CD4-positive, alpha-beta T cell treated with Interleukin-21 for 1 hour (primary cell): Measurements from ENCODE around the gene C21orf91.

Source experiments
- DNase-seq: peaks from one replicate; pipeline ENCODE4 v3.0.0-alpha.2; 2020

C21orf91 gene

DNA sequence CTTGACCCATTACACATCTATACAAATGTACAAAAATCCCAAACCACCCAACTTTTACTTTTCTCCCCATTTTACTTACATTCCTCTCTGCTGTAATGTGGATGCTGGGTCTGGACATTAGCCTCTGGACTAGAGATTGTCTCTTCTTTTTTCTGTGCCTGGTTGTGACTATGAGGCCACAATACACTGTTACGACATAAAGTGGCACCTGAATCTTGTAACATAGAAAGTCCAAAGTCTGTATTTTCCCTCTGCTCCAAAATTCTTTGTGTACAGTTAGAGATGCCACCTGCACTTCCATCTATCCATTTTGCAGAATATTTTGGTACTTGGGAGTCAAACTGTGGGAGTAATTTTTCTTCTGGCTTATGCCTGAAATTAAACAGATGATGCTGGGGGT is 22.7 kb downstream of the C21orf91 start:
- DNase-seq, result no peak

DNA sequence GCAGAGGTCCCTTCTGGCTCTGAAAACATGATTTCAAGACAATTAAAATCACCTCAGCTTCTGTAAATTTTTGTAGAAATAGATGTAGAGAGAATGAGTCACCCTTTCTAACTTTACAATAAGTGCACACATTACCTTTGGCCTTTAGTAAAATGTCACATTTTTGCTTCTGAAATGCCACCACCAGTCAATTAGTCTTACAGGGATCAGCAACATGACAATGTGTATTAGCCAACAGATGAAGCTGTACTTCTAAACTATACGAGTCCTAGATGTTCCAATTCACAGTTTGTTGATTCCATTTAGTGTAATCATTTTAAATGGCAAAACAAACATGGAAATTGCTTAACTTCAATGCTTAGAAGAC is 23.1 kb downstream of the C21orf91 start:
- no peak for DNase-seq

DNA sequence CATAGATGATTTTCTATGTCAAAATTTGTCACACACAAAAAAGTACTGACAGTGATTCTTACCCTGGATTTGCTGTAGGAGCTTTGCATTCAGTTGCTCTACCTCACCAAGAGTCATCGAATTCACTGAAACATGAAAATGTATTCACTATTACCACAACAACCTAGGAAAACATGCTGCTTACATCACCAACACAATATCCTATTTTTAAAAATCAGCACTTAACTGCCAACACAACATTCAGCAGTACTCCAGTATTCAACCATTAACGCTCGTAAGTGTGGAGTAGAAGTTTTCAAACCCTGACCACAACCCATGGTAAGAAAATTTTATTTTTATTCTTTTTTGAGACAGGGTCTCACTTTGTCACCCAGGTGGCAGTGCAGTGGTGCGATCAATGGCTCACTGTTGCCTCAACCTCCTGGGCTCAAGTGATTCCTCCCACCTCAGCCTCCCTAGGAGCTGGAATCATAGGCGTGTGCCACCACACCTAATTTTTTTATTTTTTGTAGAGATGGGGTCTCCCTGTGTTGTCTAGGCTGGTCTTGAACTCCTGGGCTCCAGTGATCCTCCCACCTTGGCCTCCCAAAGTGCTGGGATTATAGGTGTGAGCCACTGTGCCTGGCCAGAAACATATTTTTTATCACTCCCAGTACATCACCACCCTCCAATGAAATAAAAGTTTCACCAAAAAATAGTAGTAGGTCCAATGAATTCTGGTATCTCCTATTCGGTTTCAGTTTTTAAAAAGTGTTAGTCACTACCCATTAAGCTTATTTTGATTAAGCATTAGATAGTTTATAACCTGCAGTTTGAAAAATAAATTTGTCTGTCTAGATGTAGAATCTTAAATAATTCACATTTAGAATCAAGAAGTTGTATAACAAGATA is 23.8 kb downstream of the C21orf91 start:
- peak; percentile 63 for DNase-seq

DNA sequence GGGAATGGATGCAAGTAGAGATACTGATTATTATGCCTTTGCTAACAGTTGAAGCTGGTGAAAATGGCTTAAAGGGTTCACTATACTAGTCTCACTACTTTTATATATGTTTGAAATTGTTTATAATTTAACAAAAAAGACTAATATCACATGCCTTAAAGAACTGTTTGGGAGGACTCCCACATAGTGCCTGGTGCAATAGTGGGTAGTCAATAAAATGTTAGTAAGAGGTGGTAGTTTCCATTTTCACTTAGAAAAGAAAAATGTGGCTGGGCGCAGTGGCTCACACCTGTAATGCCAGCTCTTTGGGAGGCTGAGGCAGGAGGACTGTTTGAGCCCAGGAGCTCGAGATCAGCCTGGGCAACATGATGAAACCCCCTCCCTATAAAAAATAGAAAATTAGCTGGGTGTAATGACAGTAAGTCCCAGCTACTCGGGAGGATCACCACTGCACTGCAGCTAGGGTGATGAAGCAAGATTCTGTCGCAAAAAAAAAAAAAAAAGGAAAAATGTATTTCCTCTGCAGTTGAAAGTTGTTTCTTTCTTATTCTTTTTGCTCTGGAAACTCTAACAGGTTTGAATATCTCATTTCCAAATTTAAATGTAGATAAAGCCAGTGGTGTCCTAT is 24.5 kb downstream of the C21orf91 start:
- peak; percentile 50 for DNase-seq

DNA sequence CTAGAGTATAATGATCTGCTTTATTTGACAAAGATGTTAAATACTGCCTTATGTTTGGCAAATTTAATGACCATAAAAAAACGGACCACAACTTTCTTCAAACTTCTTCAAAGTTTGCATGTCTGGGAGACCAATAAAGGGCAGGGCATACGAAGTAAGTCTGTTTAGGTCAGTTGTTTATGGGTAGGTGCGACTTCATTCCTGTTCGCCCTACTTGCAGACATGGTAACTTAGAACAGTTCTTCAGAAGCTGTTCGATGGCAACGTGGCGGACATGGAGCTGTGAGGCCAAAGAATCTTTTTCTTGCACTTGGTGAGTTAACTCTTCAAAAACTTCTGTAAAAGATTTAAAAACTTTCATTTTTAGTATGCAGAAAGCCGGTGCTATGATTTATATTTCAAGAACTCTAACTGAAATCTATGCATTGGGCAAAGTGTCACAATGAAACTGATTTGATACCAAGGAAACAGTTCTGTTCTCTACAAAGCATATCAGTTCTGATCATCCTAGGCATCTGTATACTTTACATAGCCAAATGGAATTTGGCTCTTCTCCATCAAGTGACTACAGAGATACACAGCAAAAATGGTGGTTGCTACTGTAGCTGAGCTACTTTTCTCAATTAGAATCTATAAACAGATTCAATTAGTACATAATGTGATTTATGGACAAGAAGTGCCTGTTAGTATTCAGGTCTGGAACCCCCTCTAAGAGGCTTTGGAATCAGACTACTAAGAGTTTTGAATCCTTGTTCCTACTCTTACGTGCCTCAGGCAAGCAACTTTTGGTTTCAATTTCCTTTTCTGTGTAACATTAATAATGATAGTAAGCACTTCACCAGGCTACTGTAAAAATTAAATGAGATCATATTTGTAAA is 25.7 kb downstream of the C21orf91 start:
- peak; percentile 67 for DNase-seq

DNA sequence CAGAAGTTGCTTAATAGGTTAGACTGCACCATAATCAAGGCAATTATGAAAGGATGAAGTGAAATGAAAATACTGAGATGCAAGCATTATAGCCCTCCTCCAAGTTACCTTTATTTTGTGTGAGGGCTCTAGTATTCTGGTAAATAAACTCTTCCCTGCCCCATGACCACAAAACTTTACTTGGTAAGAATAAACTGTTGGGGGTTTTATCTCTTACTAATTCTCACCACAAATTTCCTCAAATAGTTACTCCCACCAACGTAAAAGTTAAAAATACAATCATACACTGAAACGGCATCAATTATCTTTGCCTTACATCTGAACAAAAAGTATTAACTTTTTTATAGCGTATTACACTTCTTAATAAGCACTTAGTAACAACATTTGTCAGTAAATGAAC is 29.5 kb downstream of the C21orf91 start:
- peak; percentile 70 for DNase-seq

DNA sequence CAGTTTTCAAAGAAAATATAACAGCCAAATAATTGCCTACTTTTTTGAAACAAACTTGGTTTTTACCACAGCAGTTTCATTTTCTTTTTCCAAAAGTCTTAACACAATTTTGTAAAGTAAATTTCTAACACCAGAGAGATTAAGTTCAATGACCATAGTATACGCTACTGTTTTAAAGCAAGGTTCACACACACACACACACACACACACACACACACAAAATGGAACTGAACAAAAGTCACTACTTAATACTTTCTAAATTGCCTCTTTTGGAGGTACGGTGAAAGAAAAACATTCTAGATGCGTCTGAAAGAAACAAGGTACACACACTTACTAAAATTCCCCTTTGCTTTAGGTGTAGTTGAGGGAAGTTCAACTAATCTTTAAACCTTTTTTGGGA is 30.1 kb downstream of the C21orf91 start:
- peak; percentile 48 for DNase-seq

DNA sequence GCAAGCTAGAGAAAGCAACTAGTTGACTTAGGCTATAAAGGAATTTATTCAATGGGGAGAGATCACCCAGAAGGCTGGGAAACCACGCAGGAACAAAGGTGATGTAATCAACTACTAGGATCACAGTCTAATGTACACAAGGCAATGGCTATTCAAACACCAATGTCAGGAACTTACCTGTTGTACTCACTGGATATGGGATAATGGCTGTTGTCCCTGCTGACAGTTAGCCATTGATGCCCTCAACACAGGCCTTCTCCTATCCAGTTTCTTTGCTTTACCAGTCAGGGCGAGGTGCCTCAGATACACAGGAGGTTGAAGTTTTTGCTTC is 32.3 kb downstream of the C21orf91 start:
- no peak for DNase-seq

DNA sequence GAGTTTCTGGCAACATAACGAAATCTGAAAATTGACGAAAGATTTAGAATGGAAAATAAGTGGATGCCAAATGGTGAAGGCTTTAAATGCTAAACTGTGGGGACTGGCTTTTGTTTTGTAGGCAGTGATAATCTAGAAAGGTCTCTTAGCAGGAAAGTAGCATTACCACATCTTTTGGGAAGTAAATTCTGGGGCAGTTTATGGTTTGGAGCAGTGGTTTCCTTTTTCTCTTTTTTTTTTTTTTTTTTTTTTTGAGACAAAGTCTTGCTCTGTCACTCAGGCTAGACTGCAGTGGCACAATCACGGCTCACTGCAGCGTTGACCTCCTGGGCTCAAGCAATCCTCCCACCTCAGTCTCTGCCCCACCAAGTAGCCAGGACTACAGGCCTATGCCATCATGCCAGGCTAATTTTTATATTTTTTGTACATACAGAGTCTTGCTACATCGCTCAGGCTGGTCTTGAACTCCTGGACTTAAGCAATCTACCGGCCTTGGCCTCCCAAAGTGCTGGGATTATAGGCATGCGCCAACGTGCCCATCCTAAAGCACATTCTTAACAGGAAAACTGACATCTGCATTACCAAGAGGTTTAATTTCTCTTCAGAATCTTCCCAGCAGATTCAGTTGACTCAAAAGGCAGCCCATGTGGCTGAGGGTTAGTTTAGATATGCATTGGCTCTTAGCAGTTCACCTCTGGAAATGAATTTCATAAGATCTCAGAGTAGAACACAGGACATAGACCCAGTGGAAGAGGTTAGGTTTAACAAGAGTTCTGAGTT is 32.9 kb downstream of the C21orf91 start:
- no peak for DNase-seq

DNA sequence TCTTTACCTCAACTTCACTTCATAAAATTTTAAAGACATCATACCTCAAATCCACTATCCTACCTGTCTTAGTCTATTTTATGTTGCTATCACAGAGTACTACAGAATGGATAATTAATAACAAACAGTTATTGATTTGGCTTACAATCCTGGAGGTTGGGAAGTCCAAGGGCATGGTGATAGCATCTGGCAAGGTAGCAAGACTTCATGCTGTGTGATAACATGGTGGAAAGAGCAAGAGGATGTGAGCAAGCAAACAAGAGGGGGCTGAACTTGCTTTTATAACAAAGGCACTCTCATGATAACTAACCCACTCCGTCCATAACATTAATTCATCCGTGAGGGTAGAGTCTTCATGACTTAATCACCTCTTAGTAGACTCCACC is 33.8 kb downstream of the C21orf91 start:
- DNase-seq, result no peak

DNA sequence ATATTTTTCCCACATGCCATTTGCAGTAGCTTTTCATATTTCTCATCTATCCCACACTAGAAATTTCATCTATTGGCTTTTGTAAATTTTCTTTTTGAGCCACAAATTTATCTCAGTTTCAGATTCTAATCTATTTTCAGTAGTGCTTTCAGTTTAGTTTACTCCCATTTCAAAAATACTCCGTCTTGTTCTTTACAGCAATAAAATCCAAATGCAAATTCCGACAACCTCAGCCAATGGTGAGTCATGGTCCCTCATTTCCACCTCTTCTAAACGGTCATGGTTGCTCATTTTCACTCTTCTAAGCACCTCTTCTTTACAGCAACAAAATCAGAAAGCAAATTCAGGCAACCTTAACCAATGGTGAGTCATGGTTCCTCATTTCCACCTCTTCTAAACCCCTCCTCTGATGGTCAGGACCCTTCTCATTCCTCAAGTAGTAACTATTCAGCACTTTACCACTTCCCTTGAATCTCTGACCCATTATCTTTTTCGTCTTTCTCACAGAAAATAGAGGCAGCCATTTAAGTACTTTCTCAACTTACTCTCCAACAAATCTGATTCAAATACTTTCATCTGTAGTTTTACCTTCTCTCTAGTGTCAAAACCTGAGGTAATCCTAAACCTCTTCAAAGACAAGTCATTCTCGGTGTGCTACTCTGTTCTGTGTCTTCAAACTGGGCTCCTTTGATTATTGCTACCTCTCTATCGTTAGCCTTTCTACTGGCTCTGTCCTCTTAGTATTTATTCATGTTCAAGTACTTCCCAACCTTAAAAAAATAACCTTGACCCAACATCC is 34.4 kb downstream of the C21orf91 start:
- DNase-seq, result peak; percentile 55

DNA sequence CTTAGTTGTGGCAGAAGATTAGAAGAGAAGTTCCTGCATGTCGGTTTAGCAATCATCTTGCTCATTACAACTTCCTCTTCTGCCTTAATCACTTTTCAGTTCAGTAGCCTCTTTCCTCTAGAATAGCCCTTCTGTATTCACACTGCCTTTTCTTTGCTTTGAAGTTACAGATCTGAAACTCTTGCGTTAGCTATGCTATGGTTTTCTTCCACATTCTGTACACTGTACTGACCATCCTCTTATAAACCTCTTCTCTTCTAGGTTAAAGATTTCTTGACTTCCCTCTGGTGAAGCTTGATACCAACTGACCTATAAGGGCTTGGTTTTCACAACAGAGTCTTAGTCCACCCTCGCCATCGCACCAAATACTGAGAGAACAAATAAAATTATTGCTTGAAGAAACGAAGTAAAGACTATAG is 35.0 kb downstream of the C21orf91 start:
- DNase-seq, result peak; percentile 49

DNA sequence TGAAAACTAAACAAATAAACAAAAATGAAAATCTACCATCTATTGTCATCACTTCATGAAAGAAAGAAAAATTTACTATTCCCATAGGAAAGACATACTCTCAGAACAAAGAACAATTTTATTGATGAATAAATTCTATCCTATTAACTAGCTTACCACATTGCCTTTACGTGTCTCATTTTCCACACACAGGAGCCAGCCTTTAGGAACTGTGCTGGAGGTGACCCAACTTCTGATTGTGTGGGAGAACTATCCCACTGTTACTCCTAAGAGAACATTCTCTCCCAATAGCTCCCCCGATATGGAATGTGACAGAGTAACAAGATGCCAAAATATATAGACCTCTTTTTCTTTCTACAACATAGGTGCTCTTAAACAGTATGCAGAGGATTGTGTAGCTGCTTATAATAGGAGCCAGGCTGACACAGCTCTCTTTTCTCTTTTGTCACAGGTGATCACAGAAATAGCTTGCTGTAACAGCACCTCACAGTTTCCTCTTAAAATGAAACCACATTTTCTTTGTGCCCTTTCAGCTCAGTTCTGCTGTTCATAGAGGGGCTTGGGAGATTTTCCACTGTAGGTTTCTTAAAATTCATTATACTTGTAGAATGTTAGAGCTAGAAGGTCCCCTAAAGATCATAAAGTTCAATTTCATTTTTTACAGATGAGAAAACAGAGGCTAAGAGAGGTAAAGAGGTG is 35.5 kb downstream of the C21orf91 start:
- peak; percentile 59 for DNase-seq

DNA sequence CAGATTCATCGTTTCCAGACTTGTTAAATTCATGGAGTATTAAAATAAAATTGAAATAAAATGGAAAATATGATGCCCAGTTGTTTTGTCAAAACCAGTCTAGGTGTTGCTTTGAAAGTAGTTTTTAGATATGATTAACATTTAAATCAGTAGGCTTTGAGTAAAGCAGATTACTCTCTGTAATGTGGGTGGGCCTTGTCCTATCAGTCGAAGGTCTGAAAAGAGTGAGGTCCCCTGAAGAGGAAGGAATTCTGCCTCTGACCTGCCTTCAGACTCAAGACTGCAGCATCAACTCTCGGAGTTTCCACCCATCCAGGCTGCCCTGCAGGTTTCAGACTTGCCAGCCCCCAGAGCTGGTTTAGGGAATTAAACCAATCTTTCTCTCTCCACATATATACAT is 36.2 kb downstream of the C21orf91 start:
- DNase-seq, result no peak

DNA sequence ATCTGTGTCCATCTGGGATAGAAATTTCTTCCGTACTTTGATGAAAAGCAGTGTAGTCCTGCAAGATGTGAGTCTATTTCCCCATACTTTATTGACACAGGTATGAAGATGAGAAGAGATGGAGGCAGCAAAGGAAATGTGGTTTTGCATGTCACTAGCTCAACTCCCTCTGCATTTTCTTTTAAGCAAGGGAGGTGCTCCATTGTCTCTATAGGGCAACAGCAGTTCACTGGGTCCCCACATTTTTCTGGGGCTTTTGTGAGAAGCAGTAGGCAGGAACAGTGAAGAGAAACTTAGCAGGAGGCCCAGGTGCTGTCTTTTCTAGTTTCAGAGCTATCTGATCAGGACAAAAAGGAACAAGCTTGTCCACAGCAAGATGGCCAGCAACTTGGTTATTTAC is 37.1 kb downstream of the C21orf91 start:
- DNase-seq, result peak; percentile 55

DNA sequence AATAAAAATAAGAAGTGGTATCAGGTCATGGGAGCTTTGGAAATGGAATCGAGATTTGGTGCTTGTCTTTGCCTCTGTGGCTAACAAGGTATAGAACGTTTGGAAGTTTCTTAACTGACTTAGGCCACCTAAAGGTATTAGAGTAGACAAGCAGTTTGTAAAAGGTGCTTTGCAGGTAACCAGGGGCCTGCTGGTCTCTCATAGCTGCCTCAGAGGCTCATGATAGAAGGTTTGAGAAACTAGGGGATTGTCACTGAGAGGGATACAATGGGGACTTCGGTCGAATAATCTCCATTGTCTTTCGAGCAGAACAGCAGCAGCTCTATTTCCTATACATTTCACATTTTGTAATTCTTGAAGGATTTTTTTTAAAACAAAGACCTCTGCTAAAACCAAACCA is 37.6 kb downstream of the C21orf91 start:
- no peak for DNase-seq

DNA sequence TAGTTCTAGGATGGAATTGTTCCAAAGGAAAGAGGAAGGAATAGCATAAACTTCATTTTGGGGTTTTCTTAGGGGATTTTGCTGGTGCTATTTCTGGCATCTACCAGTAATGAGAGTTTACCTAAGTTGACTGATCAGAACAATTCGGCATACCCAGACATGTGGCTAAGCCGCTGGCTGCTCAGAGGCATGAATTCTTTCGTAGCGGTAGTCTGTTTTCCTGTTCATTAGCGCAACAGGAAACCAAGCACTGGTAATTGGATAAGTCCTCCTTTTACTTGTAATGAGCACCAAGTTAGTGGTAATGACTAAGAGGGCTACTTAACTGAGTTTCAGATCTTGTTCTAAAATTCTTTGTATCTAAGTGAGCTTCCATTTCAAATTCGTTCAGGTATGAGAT is 38.6 kb downstream of the C21orf91 start:
- DNase-seq, result peak; percentile 86

DNA sequence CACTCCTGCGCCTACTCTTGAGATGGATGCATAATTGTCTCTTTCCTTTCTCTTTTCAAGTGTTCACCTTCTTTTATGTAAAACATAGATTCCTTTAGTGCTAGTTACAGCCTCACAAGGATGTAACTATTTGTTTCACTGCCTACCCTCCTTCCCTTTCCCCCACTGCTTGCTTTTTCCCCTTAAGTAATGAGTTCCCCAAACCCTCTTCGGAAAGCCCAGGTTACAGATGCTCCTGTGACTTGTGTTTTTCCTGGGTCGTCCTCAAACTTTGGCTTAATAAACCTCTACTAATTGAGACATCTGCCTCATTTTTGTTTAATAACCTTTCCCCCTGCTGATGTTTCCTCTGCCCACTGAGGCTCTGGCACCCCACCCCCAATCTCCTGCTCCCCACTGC is 39.2 kb downstream of the C21orf91 start:
- DNase-seq, result no peak

DNA sequence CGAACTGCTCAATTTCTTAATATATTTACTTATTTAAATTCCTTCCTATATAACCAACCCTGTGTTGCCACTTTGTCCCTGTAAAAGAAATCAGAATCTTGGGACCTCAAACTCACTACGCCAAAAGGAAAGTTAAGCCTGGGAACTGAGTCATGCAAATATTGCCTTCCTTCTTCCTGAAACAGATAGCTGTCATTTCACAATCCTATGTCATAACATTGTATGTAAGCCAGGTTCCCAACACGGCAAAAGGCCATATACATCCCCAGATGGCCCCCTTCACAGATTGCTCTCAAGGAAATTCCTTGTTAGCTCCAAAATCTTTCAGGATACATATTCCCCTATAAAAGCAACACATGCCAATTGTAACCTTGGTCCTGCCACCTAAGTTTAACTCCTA is 39.7 kb downstream of the C21orf91 start:
- no peak for DNase-seq

DNA sequence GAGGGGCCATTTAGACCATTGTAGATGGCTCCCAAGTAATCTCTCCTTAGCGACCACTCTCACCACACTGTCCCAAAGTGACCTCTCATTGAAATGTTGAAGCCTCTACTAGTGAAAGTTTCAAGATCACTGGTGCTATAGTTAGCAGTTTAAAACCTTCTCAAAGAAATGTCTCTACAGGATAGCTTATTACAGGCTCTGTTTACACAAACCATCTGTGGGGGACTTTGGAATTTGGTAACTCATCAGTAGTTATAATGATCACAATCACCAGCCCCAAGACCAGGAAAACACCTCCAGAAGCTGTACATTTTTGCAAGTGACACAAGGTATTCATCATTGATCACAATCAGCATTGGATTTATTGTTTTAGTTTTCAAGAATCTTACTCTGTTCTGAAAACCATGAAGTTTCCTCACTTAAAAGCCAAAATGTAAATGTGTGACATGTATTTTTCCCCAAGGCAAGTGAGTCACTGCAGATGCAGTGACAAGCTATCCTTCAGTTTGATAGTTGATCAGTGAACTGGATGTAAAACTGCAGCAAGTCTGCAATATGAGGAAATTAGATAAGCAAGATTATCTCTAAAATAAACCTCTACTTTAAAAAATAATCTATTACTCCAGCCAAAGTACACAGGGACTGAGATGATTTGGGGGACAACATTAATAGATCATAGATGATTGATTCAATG is 41.9 kb downstream of the C21orf91 start:
- DNase-seq, result no peak
